ENCODE results near the gene MGAT1. TPM values are rescaled to one million over a fixed set of nuclear protein-coding genes. Genes with fewer than 3 reads are reported as not detected.

The MGAT1 gene
- total and polyA plus RNA-seq, 9 donors = 52.1 to 100 (median 82.4) TPM

- WGBS (ENCODE audit: insufficient coverage) = 39% methylated on average over 7 of the region's 13 CpGs
- DNase-seq = peak; percentile 88
- no peaks in the 10 kb centered on the region for H3K9me3 ChIP-seq (replicated peaks; ENCODE audit: control insufficient read depth, low read depth, low read length)
- H3K4me3 ChIP-seq (ENCODE audit: low read length) = no peak overlapping the region
- peaks cover 43% of the 10 kb centered on the region for H3K4me1 ChIP-seq (ENCODE audit: control insufficient read depth, insufficient read depth, low read length)
- H3K27ac ChIP-seq (ENCODE audit: low read length) = peak overlapping the region; percentile 88
- no peaks in the 10 kb centered on the region for H3K36me3 ChIP-seq (ENCODE audit: control insufficient read depth, insufficient read depth, low read length)
- no peaks in the 10 kb centered on the region for H3K27me3 ChIP-seq (ENCODE audit: control insufficient read depth, insufficient read depth, low read length)
These were observed 14.3 kb upstream of the MGAT1 start for GRCh38 chr5:180816608-180817534.

DNA sequence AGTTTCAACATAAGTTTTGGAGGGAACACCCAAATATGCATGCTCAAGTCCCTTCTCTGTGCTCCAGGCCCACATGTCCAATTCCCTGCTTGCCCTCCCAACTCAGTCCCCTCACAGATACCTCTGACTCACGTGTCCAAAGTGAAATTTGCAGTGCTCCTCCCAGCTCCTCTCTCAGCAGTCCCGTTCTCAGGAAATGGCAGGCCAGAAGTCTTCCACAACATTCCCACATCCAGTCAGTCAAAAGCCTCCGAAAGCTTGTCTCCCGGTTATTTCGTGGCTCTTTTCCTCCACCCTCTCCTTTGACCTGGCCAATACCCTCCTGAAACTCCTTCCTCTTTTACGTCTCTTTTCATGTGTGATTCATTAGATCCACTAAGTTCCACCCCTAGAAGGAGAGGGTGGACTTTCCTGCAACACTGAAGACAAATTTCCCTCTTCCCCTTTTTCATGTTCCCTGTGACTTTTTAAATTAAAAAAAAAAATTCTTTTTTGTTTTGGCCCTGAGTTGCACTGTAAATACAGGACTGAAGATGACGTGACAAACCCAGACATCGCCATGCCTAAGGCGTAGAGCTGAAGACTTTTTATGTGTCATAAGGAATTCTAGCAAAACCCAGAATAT, 12.8 kb upstream of the MGAT1 start:
- 45% methylated on average over 8 of the region's 9 CpGs for WGBS (ENCODE audit: insufficient coverage)
- Histone ChIP-seq H3K36me3 (ENCODE audit: control insufficient read depth, insufficient read depth, low read length) (no peaks in the 10 kb centered on the region), H3K4me1 (ENCODE audit: control insufficient read depth, insufficient read depth, low read length) (peaks cover 48% of the 10 kb centered on the region), H3K9me3 (replicated peaks; ENCODE audit: control insufficient read depth, low read depth, low read length) (no peaks in the 10 kb centered on the region), H3K27ac (ENCODE audit: low read length) (peak overlapping the region; percentile 79), H3K4me3 (ENCODE audit: low read length) (peak overlapping the region; percentile 20), H3K27me3 (ENCODE audit: control insufficient read depth, insufficient read depth, low read length) (no peaks in the 10 kb centered on the region)
- peak; percentile 50 for DNase-seq

DNA sequence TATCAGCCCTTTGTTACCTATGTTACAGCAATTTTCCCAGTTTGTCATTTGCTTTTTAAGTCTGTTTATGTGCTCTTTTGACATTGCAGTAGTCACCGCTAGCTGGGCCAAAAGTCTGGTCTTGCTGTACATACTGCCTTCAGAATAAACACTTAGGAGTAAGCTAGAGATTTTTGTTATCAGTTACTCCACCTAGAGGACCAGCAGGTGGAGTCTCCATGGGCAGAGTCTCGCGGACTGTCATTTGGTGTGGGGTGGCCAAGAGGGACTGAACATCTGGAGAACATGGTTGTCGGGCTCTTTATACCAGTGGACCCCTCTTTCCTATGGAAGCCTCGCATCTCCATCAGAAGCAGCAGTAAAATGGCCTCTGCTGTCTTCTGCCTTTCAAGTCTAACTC, 10.8 kb upstream of the MGAT1 start:
- DNase-seq = no peak
- Histone ChIP-seq H3K36me3 (ENCODE audit: control insufficient read depth, insufficient read depth, low read length) (peaks cover 3% of the 10 kb centered on the region), H3K9me3 (replicated peaks; ENCODE audit: control insufficient read depth, low read depth, low read length) (no peaks in the 10 kb centered on the region), H3K27ac (ENCODE audit: low read length) (no peak overlapping the region), H3K4me1 (ENCODE audit: control insufficient read depth, insufficient read depth, low read length) (peaks cover 52% of the 10 kb centered on the region), H3K4me3 (ENCODE audit: low read length) (no peak overlapping the region), H3K27me3 (ENCODE audit: control insufficient read depth, insufficient read depth, low read length) (no peaks in the 10 kb centered on the region)
- WGBS (ENCODE audit: insufficient coverage) = no CpG with 5 or more reads among the region's 5 CpGs

DNA sequence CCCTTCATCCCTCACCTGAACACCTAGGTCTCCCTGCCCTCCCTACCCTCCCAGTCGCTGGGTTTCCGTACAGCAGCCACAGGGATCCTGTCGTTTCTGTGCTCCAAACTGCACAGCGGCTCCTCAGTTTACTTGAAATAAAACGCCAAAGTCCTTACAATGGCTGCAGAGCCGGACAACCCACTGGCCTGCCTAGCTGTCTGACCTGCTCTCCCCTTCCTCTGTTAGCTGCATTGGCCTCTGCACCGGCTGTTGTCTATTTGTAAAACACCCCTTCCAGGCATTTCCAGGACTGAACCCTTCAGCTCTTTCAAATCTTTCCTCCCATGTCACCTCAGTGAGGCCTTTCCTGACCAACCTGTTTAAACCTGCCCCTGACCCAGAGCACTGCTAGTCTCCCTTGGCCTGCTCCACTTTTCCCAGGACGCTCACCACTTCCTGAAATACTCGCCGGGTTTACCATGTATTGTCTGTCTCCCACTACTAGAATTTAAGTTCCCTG, 9.1 kb upstream of the MGAT1 start:
- Histone ChIP-seq H3K9me3 (replicated peaks; ENCODE audit: control insufficient read depth, low read depth, low read length) (no peaks in the 10 kb centered on the region), H3K36me3 (ENCODE audit: control insufficient read depth, insufficient read depth, low read length) (peaks cover 19% of the 10 kb centered on the region), H3K4me3 (ENCODE audit: low read length) (no peak overlapping the region), H3K4me1 (ENCODE audit: control insufficient read depth, insufficient read depth, low read length) (peaks cover 52% of the 10 kb centered on the region), H3K27ac (ENCODE audit: low read length) (peak overlapping the region; percentile 95), H3K27me3 (ENCODE audit: control insufficient read depth, insufficient read depth, low read length) (no peaks in the 10 kb centered on the region)
- DNase-seq = no peak
- WGBS (ENCODE audit: insufficient coverage) = 71% methylated on average over 10 of the region's 10 CpGs

- Histone ChIP-seq H3K36me3 (ENCODE audit: control insufficient read depth, insufficient read depth, low read length) (peaks cover 19% of the 10 kb centered on the region), H3K4me3 (ENCODE audit: low read length) (peak overlapping the region; percentile 63), H3K9me3 (replicated peaks; ENCODE audit: control insufficient read depth, low read depth, low read length) (no peaks in the 10 kb centered on the region), H3K27ac (ENCODE audit: low read length) (peak overlapping the region; percentile 95), H3K27me3 (ENCODE audit: control insufficient read depth, insufficient read depth, low read length) (no peaks in the 10 kb centered on the region), H3K4me1 (ENCODE audit: control insufficient read depth, insufficient read depth, low read length) (peaks cover 54% of the 10 kb centered on the region)
- DNase-seq = peak; percentile 77
- 5% methylated on average over 23 of the region's 30 CpGs for WGBS (ENCODE audit: insufficient coverage)
These were observed 8.5 kb upstream of the MGAT1 start for GRCh38 chr5:180810959-180811622.

DNA sequence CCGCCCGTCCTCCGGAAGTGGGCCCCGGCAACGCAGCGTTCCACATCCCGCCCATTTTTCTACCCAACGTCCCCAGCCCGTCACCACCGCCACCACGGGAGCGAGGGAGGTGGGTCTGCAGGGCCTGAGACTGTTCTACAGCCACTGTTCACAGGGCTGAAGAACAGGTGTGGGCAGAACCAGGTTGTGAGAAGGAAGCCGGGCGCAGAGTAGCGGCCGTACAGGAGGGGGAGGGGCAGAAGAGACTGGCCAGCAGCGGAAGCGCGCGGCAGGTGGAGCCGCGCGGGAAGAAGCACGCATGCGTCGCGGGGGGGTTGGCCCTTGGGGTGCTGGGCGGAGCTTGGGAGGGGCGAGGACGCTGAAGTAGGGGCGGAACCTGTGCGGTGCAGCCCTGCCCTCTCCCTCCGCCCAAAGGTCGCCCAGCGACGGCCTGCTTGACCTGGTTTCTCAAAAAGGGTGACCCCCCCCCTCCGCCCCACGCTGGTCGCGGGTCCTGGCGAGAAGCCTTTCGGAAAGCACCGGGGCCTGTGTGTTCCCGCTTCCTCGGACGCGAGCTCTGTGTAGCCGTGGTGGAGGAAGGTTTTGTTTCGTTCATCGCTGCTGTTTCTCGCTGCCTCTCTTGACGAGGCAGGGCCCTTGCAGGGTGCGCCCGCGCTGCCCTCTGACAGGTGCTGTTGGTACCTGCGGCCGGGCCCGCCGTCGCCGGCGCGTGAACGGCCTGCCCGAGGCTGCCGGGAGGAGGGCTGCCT, 7.8 kb upstream of the MGAT1 start:
- H3K27ac ChIP-seq (ENCODE audit: low read length) = peak overlapping the region; percentile 95
- H3K36me3 ChIP-seq (ENCODE audit: control insufficient read depth, insufficient read depth, low read length) = peaks cover 19% of the 10 kb centered on the region
- DNase-seq = peak; percentile 98
- WGBS (ENCODE audit: insufficient coverage) = 0% methylated on average over 49 of the region's 66 CpGs
- peaks cover 51% of the 10 kb centered on the region for H3K4me1 ChIP-seq (ENCODE audit: control insufficient read depth, insufficient read depth, low read length)
- H3K4me3 ChIP-seq (ENCODE audit: low read length) = peak overlapping the region; percentile 63
- no peaks in the 10 kb centered on the region for H3K9me3 ChIP-seq (replicated peaks; ENCODE audit: control insufficient read depth, low read depth, low read length)
- no peaks in the 10 kb centered on the region for H3K27me3 ChIP-seq (ENCODE audit: control insufficient read depth, insufficient read depth, low read length)

GRCh38 chr5:180809403-180810209, 7.0 kb upstream of the MGAT1 start:
- Histone ChIP-seq H3K36me3 (ENCODE audit: control insufficient read depth, insufficient read depth, low read length) (peaks cover 19% of the 10 kb centered on the region), H3K9me3 (replicated peaks; ENCODE audit: control insufficient read depth, low read depth, low read length) (no peaks in the 10 kb centered on the region), H3K4me3 (ENCODE audit: low read length) (peak overlapping the region; percentile 63), H3K27me3 (ENCODE audit: control insufficient read depth, insufficient read depth, low read length) (no peaks in the 10 kb centered on the region), H3K27ac (ENCODE audit: low read length) (peak overlapping the region; percentile 95), H3K4me1 (ENCODE audit: control insufficient read depth, insufficient read depth, low read length) (peaks cover 55% of the 10 kb centered on the region)
- DNase-seq = peak; percentile 97
- WGBS (ENCODE audit: insufficient coverage) = 3% methylated on average over 36 of the region's 40 CpGs

- no peak overlapping the region for H3K4me3 ChIP-seq (ENCODE audit: low read length)
- DNase-seq = no peak
- peaks cover 24% of the 10 kb centered on the region for H3K36me3 ChIP-seq (ENCODE audit: control insufficient read depth, insufficient read depth, low read length)
- H3K27ac ChIP-seq (ENCODE audit: low read length) = no peak overlapping the region
- no CpG with 5 or more reads among the region's 5 CpGs for WGBS (ENCODE audit: insufficient coverage)
- peaks cover 61% of the 10 kb centered on the region for H3K4me1 ChIP-seq (ENCODE audit: control insufficient read depth, insufficient read depth, low read length)
- H3K27me3 ChIP-seq (ENCODE audit: control insufficient read depth, insufficient read depth, low read length) = no peaks in the 10 kb centered on the region
- no peaks in the 10 kb centered on the region for H3K9me3 ChIP-seq (replicated peaks; ENCODE audit: control insufficient read depth, low read depth, low read length)
These were observed 5.9 kb upstream of the MGAT1 start for GRCh38 chr5:180808461-180809000.
